SKM-1 (cell line): ENCODE data around the gene KRTAP2-1.
"Not testable (repeated sequence)": the region's sequence is repeated elsewhere in the genome, so short reads cannot be mapped to it uniquely, and the experiment has no call there.

Experiments used
- DNase-seq: peaks from one replicate; lab custom pipeline; 2025; ENCODE audit not compliant: unreplicated experiment; lab: John Stamatoyannopoulos, UW

The KRTAP2-1 gene

GRCh38 chr17:41058741-41059140 lies 11.6 kb upstream of the KRTAP2-1 start:
- DNase-seq, result no peak

DNA sequence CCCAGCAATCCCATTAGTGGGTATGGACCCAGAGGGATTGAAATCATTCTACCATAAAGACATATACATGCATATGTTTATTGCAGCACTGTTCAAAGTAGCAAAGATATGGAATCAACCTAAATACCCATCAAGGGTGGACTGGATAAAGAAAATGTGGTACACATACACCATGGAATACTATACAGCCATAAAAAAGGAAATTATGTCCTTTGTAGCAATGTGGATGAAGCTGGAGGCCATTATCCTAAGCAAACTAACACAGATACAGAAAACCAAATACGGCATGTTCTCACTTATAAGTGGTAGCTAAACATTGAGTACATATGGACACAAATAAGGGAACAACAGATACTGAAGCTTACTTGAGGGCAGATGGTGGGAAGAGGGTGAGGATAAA lies 10.4 kb upstream of the KRTAP2-1 start:
- DNase-seq, result no peak

GRCh38 chr17:41055130-41055529 lies 8.0 kb upstream of the KRTAP2-1 start, which contains the start of gene KRTAP2-2:
Gene KRTAP2-2 (minus strand): TSS chr17:41055230. CDS start chr17:41055211, 19 bp downstream.
- not testable (repeated sequence) for DNase-seq

DNA sequence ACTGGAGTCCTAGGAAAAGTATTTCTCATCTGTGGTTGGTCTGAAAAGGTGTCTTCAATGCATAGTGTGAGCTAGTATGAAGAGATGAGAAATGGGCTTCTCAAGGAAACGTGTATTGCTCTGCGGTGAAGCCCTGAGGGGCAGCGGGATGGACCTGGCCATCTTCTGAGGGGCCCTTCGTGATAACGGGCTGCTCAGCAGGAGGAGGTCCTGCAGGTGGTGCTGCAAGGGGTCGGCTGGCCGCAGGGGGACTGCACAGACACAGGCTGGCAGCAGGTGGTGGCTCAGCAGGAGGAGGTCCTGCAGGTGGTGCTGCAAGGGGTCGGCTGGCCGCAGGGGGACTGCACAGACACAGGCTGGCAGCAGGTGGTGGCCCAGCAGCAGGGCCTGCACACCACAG lies 7.4 kb upstream of the KRTAP2-1 start:
- not testable (repeated sequence) for DNase-seq

DNA sequence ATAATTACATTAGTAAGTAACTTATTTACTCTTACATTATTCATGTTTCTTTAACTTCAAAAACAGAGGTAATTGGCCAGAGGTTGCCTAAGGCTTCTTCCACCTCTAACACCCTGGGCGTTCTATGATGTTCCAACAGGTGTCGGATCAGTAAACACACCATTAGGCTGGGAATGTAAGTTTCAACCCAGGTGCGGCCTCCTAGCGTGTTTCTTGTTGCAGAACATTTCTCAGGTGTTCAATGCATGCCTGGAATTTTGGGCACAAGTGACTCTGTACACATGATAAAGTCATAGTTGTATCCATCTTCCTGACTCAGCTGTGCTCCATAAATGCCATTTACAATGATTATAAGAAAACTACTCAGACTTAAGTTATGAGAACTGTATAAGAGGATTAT lies 6.9 kb upstream of the KRTAP2-1 start:
- DNase-seq, result no peak

- no peak for DNase-seq
These were observed 5.5 kb upstream of the KRTAP2-1 start for GRCh38 chr17:41052566-41052965.

- no peak for DNase-seq
These were observed 2.0 kb upstream of the KRTAP2-1 start for GRCh38 chr17:41049110-41049509.

GRCh38 chr17:41048441-41048840 lies 1.3 kb upstream of the KRTAP2-1 start:
- no peak for DNase-seq

- no peak for DNase-seq
These were observed 4.2 kb downstream of the KRTAP2-1 start for GRCh38 chr17:41042953-41043352.

GRCh38 chr17:41040783-41041571 lies 6.1 kb downstream of the KRTAP2-1 start, which contains the start of gene KRTAP1-1:
Gene KRTAP1-1 (minus strand): TSS chr17:41041450. CDS start chr17:41041397, 53 bp downstream.
- DNase-seq, result not testable (repeated sequence)

DNA sequence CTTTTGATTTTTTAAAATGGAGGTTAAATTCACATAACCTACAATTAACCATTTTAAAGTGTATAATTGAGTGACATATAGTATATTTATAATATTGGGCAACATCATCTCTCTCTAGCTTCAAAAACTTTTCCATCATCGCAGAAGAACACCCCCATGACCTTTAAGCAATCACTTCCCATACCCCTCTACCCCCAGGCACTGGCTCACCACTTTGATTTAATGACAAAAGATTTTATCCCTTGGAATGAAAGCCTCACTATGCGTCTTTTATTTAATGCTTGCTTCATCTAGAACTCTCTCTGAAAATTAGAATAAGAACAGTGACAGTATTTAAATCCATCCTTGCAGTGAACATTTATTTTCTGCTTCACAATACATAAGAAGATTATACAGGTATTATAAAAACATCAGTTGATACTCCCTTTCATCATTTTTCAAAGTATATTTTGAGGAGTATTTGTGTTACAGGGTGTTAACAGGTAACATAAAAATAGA lies 9.2 kb downstream of the KRTAP2-1 start:
- no peak for DNase-seq

- DNase-seq, result not testable (repeated sequence)
These were observed 12.7 kb downstream of the KRTAP2-1 start, which contains the start of gene KRTAP1-3 for GRCh38 chr17:41034346-41034935. Gene KRTAP1-3 (minus strand): TSS chr17:41034874. CDS start chr17:41034821, 53 bp downstream.

- DNase-seq, result no peak
These were observed 17.4 kb downstream of the KRTAP2-1 start, which contains the start of gene KRTAP1-4 for GRCh38 chr17:41029633-41030245. Gene KRTAP1-4 (minus strand): TSS chr17:41030195. CDS start chr17:41030078, 117 bp downstream.

DNA sequence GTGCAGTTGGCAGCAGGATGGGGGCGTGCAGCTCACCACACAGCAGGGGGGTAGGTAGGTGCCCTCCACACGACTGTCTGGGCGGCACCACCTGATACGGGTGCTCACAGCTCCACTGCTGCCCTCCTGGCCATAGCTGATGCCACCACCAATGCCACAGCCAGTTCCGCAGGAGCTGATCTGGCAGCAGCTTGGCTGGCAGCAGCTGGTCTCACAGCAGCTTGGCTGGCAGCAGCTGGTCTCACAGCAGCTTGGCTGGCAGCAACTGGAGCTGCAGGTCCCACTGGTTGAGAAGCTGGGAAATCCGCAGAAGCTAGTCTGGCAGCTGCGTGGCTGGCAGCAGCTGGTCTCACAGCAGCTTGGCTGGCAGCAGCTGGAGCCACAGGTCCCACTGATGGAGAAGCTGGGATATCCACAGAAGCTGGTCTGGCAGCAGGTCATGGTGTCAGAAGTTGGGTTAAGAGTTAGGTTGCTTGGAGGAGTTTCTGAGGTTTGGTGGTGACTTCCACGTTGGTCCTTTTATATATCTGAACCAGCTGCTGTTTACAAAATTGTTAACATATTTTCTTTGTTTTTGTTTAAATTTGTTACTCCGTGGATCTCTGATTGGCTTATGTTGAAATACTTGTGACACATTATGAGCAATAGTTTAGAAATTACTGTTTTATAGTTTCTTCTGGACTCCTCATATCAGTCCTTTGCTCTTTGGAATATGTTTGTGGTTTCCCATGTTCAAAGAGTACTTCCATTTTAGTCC lies 20.2 kb downstream of the KRTAP2-1 start, which contains the start of gene KRTAP1-5:
KRTAP1-5 (minus strand) TSS at position 494 of the 757 bp plus-strand sequence; CDS start at position 441, 53 bp downstream.
- DNase-seq, result no peak

DNA sequence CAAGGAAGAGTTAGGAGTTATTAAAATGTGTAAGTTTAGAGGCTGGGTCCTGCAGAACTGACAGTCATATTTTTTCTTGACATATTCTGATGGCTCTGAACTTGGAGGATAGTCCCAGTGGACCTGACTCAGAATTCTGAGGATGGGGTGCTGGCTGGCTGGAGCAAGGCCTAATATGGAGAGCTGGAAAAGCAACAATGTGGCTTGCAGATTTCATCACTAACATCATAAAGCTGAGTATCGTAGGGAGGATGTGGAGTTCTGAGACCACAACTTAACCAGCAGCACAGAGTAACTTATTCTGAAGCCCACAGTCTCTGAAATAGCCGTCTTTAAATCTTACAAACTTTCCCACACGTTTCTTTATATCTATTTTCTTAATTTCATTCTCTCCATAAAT lies 22.4 kb downstream of the KRTAP2-1 start:
- DNase-seq, result no peak

DNA sequence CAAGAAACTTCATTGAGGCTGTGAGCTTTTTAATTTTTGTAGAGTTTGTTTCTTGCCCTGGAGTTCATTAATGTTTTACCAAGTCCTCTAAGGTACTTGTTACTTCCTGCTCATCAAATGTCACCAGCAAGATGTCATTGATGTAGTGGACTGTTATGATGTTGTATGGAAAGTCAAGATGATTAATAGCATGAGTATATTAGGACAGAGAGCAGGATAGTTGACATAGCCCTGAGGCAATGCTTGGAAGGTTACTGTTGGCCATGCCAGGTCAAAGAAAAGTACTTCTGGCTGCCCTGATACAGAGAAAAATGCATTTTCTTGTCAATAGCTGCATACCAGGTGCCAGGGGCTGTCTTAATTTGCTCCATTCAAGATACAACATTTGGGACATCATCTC lies 26.8 kb downstream of the KRTAP2-1 start:
- DNase-seq, result no peak

GRCh38 chr17:41019415-41019814 lies 27.7 kb downstream of the KRTAP2-1 start:
- DNase-seq, result no peak

DNA sequence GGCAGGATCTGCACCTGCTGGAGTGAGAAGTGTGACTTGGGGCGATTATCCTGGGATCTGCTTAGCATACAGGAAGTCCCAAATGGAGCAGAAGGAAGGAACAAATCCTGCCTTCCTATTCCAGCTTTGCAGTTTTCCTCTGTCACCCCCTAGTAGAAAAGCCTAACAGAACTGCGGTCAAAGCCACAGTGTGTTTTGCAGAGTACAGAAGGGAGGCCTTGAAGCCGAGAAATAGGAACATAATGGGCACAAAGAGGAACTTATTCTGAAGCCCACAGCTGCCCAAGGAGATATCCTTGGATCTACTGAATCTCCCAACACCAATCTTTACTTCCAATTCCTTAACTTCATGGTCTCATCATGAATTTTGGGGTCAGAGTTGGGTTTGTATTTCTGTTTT lies 28.6 kb downstream of the KRTAP2-1 start:
- no peak for DNase-seq

- no peak for DNase-seq
These were observed 30.4 kb downstream of the KRTAP2-1 start for GRCh38 chr17:41016578-41017215.

GRCh38 chr17:41015454-41015853 lies 31.7 kb downstream of the KRTAP2-1 start:
- DNase-seq, result no peak
